Colonic mucosa (tissue), 4 donors: ENCODE measurements around the gene NCKAP5. TPM values are rescaled to one million over a fixed set of nuclear protein-coding genes. Genes with fewer than 3 reads are reported as not detected.

ENCODE experiments used
- DNase-seq: peaks from one replicate; pipeline ENCODE4 v3.0.0-alpha.2; 2020
- H3K27ac ChIP-seq: fragments of 200-600 bp; one replicate; pipeline ENCODE4 v1.8.0; 2021
- H3K27me3 ChIP-seq: fragments of 200-600 bp; one replicate; pipeline ENCODE4 v1.8.0; 2021
- H3K36me3 ChIP-seq: fragments of 200-600 bp; one replicate; pipeline ENCODE4 v1.8.0; 2021
- H3K4me1 ChIP-seq: fragments of 200-600 bp; one replicate; pipeline ENCODE4 v1.8.0; 2021; ENCODE audit warnings: mild to moderate bottlenecking
- H3K4me3 ChIP-seq: fragments of 200-600 bp; one replicate; pipeline ENCODE4 v1.8.0; 2021
- H3K9ac ChIP-seq, 2 donors: one replicate each; pipeline ENCODE4 v1.7.0; 2013; ENCODE audit warnings: control low read depth in 2 of 2, low read depth in 2 of 2, low read length in 2 of 2
- H3K9me3 ChIP-seq: fragments of 200-600 bp; one replicate; pipeline ENCODE4 v1.8.0; 2021
- intact Hi-C: fragments of 100-400 bp; cut with DNase I; formaldehyde crosslinking; loops from one replicate; pipeline ENCODE4 v1.14.1; 2022
- total RNA-seq, 2 donors: library from RNA; stranded (reverse); fragmentation: NEBNext Ultra II Directional in 1 of 2; extraction: Animal tissue kit (Norgen Biotek cat#: 25700) in 1 of 2; gene quantifications; one replicate each; pipeline ENCODE4 v1.2.1, GENCODE V29; 2021
- TF ChIP-seq, protein P1 (sequence below): fragments of 200-600 bp; IDR thresholded peaks from one replicate; pipeline ENCODE4 v1.8.0; 2022; ENCODE audit warnings: antibody characterized with exemption, mild to moderate bottlenecking
- donor health status: healthy.
- donor health status: DM: no; HTN: no; CAD: no.
- donor health status: DM: no; HTN: no; CAD: no.

NCKAP5 gene
- total RNA-seq, 2 donors from 2014 or later: 2.9 to 3.7 TPM

- Histone ChIP-seq H3K9ac (no peak overlapping the region), H3K27me3 (no peaks in the 10 kb centered on the region), H3K4me3 (no peak overlapping the region), H3K27ac (no peak overlapping the region), H3K4me1 (no peaks in the 10 kb centered on the region), H3K36me3 (no peaks in the 10 kb centered on the region), H3K9me3 (no peaks in the 10 kb centered on the region)
- TF ChIP-seq, protein P1, sequence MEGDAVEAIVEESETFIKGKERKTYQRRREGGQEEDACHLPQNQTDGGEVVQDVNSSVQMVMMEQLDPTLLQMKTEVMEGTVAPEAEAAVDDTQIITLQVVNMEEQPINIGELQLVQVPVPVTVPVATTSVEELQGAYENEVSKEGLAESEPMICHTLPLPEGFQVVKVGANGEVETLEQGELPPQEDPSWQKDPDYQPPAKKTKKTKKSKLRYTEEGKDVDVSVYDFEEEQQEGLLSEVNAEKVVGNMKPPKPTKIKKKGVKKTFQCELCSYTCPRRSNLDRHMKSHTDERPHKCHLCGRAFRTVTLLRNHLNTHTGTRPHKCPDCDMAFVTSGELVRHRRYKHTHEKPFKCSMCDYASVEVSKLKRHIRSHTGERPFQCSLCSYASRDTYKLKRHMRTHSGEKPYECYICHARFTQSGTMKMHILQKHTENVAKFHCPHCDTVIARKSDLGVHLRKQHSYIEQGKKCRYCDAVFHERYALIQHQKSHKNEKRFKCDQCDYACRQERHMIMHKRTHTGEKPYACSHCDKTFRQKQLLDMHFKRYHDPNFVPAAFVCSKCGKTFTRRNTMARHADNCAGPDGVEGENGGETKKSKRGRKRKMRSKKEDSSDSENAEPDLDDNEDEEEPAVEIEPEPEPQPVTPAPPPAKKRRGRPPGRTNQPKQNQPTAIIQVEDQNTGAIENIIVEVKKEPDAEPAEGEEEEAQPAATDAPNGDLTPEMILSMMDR: no peak
- intact Hi-C loops: no loop called here
- DNase-seq: no peak
These were observed 332.3 kb downstream of the NCKAP5 start for GRCh38 chr2:133235968-133236367.

DNA sequence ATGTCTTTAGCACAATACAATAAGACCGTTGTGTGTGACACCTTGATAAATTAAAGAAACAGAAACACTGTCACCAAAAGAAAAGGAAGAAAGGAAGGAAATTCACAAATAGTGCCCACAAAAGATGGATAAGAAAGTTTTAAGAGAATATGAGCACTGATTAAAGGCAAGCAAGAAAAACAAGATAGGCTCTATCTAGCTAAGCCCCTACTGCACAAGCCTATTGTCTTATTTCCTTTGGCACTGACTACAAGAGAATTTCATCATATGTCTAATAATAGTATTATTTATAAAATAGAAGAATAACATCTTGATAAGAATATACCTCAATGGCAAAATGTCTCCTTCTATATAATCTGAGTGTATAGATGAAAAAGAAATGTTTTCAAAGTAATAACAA lies 335.7 kb downstream of the NCKAP5 start:
- H3K9me3 ChIP-seq: no peaks in the 10 kb centered on the region
- no peak overlapping the region for H3K9ac ChIP-seq
- no peak for DNase-seq
- TF ChIP-seq, protein P1: no peak
- intact Hi-C loops: no loop called here
- no peaks in the 10 kb centered on the region for H3K36me3 ChIP-seq
- H3K27me3 ChIP-seq: no peaks in the 10 kb centered on the region
- H3K27ac ChIP-seq: no peak overlapping the region
- no peak overlapping the region for H3K4me3 ChIP-seq
- H3K4me1 ChIP-seq: no peaks in the 10 kb centered on the region

DNA sequence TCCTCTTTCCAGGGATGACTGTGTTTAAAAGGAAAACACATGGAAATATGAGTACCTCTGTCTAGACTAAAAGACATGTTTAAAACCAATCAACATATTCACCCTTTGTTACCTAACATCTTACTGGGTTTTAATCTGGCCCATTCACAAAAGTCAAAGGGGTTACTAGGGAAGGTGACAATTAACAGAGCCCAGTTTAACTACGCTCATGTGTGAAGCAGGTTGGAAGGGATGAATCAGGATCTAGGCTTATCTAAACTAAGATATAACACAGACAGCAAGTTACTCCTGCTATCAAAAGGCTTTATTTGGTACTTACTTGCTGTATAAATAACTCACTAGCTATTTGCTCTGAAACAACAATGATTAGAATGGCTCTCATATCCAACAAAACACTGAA lies 337.0 kb downstream of the NCKAP5 start:
- DNase-seq: no peak
- no peak overlapping the region for H3K27ac ChIP-seq
- no peak overlapping the region for H3K9ac ChIP-seq
- H3K4me3 ChIP-seq: no peak overlapping the region
- no peaks in the 10 kb centered on the region for H3K27me3 ChIP-seq
- TF ChIP-seq, protein P1: no peak
- H3K9me3 ChIP-seq: no peaks in the 10 kb centered on the region
- H3K4me1 ChIP-seq: no peaks in the 10 kb centered on the region
- intact Hi-C loops: no loop called here
- no peaks in the 10 kb centered on the region for H3K36me3 ChIP-seq

DNA sequence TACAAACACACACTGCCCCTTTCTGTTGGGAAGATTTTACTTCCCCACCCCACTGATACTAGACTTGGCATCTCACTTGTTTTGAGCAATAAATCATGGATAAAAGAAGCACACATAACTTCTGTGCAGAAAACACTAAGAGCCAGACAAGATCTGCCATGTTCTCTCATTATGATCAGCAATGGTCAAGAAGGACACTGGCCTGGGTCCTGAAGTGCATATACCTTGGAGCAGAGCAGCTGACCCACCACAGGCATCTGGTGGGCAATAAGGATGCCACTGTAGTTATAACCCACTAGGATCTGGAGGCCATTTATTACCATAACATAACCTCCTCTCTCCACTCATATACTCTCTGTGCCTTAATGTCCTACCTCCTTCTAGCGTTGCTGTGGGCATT lies 338.3 kb downstream of the NCKAP5 start:
- Histone ChIP-seq H3K9me3 (no peaks in the 10 kb centered on the region), H3K36me3 (no peaks in the 10 kb centered on the region), H3K4me3 (no peak overlapping the region), H3K27ac (no peak overlapping the region), H3K4me1 (no peaks in the 10 kb centered on the region), H3K9ac (no peak overlapping the region), H3K27me3 (no peaks in the 10 kb centered on the region)
- TF ChIP-seq, protein P1: no peak
- DNase-seq: no peak
- intact Hi-C loops: no loop called here

DNA sequence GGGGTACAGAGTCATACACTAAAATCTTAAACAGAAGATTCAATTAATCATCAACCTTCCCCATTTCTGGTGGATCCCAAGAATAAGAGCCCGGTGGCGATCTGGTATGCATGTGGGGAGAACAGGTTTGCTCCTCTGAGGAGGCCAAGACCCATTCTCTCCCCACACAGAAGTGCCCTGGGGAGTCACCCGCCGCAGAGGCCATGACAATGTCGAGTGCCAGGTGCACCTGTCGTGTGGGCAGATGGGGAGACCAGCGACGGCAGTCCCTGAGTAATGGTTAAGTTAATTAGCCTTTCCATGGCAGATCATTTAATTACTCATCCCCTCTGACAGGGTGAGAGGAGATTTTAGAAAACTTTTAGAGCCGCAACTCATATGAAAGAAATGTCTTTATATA lies 345.0 kb downstream of the NCKAP5 start:
- intact Hi-C loops: no loop called here
- no peak overlapping the region for H3K9ac ChIP-seq
- no peak overlapping the region for H3K27ac ChIP-seq
- no peaks in the 10 kb centered on the region for H3K27me3 ChIP-seq
- H3K36me3 ChIP-seq: no peaks in the 10 kb centered on the region
- no peaks in the 10 kb centered on the region for H3K9me3 ChIP-seq
- DNase-seq: no peak
- H3K4me3 ChIP-seq: no peak overlapping the region
- no peaks in the 10 kb centered on the region for H3K4me1 ChIP-seq
- TF ChIP-seq, protein P1: no peak

DNA sequence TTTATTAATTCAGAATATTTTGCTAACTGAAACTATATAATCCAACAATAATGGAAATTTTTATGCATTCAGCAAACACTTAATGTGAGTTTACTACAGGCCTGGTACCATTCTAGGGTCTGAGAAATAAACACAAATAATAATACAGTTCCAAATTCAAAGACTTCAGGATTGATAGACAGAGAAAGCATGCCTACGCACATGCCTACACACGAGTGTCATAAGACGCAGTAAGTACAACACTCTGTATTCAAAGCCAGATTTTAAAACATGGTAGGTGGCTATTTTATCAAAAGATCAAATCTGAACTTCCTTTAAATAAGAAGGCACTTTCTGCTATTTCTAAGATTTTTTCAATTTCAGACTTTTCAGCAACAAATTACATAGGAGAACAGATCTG lies 346.9 kb downstream of the NCKAP5 start:
- Histone ChIP-seq H3K4me1 (no peaks in the 10 kb centered on the region), H3K9me3 (no peaks in the 10 kb centered on the region), H3K27me3 (no peaks in the 10 kb centered on the region), H3K9ac (no peak overlapping the region), H3K4me3 (no peak overlapping the region), H3K36me3 (no peaks in the 10 kb centered on the region), H3K27ac (no peak overlapping the region)
- DNase-seq: no peak
- intact Hi-C loops: no loop called here
- TF ChIP-seq, protein P1: no peak
